B cell (primary cell): ENCODE results near the gene SCMH1.

ENCODE experiments used
- EZH2 ChIP-seq: IDR thresholded peaks from 2 replicates; pipeline ENCODE4 v1.6.1; 2012; ENCODE audit warnings: borderline replicate concordance, low read depth, mild to moderate bottlenecking, moderate library complexity, low read length; ENCODE audit not compliant: insufficient read depth, poor library complexity, severe bottlenecking
- TF ChIP-seq, protein P1 (sequence below): fragments of 200-600 bp; IDR thresholded peaks from one replicate; pipeline ENCODE4 v1.8.0; 2022; ENCODE audit warnings: antibody characterized with exemption, mild to moderate bottlenecking

DNA sequence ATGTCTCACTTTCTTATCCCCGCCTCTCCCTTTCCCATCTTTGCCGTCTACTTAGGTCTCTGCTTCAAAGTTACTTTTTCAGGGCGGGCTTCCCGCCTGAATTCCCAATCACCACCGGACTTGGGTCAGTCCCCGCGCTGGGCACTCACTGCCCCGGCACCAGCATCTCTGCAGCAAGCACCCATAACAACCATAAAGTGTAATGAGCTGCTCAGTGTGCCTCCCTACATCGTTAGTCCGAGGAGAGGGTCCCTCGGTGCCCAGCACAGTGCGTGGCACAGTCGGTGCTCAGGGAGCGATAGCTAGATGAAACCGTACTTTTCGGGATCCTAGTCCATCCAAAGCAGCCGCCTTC, 263.2 kb downstream of the SCMH1 start:
- TF ChIP-seq, protein P1, sequence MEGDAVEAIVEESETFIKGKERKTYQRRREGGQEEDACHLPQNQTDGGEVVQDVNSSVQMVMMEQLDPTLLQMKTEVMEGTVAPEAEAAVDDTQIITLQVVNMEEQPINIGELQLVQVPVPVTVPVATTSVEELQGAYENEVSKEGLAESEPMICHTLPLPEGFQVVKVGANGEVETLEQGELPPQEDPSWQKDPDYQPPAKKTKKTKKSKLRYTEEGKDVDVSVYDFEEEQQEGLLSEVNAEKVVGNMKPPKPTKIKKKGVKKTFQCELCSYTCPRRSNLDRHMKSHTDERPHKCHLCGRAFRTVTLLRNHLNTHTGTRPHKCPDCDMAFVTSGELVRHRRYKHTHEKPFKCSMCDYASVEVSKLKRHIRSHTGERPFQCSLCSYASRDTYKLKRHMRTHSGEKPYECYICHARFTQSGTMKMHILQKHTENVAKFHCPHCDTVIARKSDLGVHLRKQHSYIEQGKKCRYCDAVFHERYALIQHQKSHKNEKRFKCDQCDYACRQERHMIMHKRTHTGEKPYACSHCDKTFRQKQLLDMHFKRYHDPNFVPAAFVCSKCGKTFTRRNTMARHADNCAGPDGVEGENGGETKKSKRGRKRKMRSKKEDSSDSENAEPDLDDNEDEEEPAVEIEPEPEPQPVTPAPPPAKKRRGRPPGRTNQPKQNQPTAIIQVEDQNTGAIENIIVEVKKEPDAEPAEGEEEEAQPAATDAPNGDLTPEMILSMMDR, result no peak
- no peak for TF ChIP-seq EZH2
